IMR-90 (cell line): ENCODE data around the gene DPF3. TPM values are rescaled to one million over a fixed set of nuclear protein-coding genes. Genes with fewer than 3 reads are reported as not detected.

ENCODE experiments used
- ATAC-seq: fragments of 200-7000 bp; cut with Tn5 transposase; 2 replicates; pipeline ENCODE4 v1.9.1; 2020; ENCODE audit warnings: low read depth, mild to moderate bottlenecking, moderate library complexity
- BruUV-seq: library from RNA; stranded (reverse); fragments of 400-500 nt; replicated peaks from 2 replicates; lab custom pipeline; 2021; lab: Mats Ljungman, UMichigan
- CTCF ChIA-PET: fragments of 300-600 bp; formaldehyde crosslinking; extraction: SDS; loops from one replicate; lab custom pipeline; 2021; ENCODE audit warnings: antibody characterized with exemption; lab: Yijun Ruan, JAX
- POLR2A ChIA-PET: fragments of 300-600 bp; sonication (Branson Sonifier 250); formaldehyde crosslinking; loops from one replicate; lab custom pipeline; 2022; ENCODE audit warnings: antibody characterized with exemption; ENCODE audit not compliant: unreplicated experiment; lab: Charles Lee
- DNase-seq: peaks from one replicate; pipeline ENCODE4 v3.0.0; 2013
- H2AFZ ChIP-seq: replicated peaks from 2 replicates; pipeline ENCODE3; 2013; ENCODE audit warnings: low read length, mild to moderate bottlenecking; ENCODE audit not compliant: poor library complexity
- H2AK5ac ChIP-seq: 2 replicates; pipeline ENCODE4 v1.6.1; 2013; ENCODE audit warnings: low read depth, low read length, inconsistent platforms
- H2AK9ac ChIP-seq: replicated peaks from 2 replicates; pipeline ENCODE3; 2013; ENCODE audit warnings: mild to moderate bottlenecking, low read depth, low read length, moderate library complexity; ENCODE audit not compliant: poor library complexity
- H2BK120ac ChIP-seq: 2 replicates; pipeline ENCODE4 v1.6.1; 2013; ENCODE audit warnings: low read depth, low read length, inconsistent platforms
- H2BK15ac ChIP-seq: 3 replicates; pipeline ENCODE4 v1.6.1; 2013; ENCODE audit warnings: low read depth, low read length, inconsistent platforms
- H2BK20ac ChIP-seq: 2 replicates; pipeline ENCODE4 v1.6.1; 2013; ENCODE audit warnings: low read depth, mild to moderate bottlenecking, inconsistent platforms, low read length, moderate library complexity
- H2BK5ac ChIP-seq: 2 replicates; pipeline ENCODE4 v1.6.1; 2013; ENCODE audit warnings: mild to moderate bottlenecking, low read depth, low read length, inconsistent platforms; ENCODE audit not compliant: poor library complexity, severe bottlenecking
- H3K14ac ChIP-seq: replicated peaks from 2 replicates; pipeline ENCODE4 v1.6.1; 2013; ENCODE audit warnings: low read depth, low read length, inconsistent platforms
- H3K18ac ChIP-seq: 2 replicates; pipeline ENCODE4 v1.6.1; 2013; ENCODE audit warnings: low read depth, low read length, control low read depth
- H3K23ac ChIP-seq: 2 replicates; pipeline ENCODE4 v1.6.1; 2013; ENCODE audit warnings: low read depth, low read length, inconsistent platforms
- H3K27ac ChIP-seq: 2 replicates; pipeline ENCODE4 v1.5.1; 2013; ENCODE audit warnings: mild to moderate bottlenecking, control low read depth, low read length; ENCODE audit not compliant: insufficient read depth
- H3K27me3 ChIP-seq: 2 replicates; pipeline ENCODE4 v1.6.1; 2013; ENCODE audit warnings: low read length; ENCODE audit not compliant: control insufficient read depth, insufficient read depth
- H3K36me3 ChIP-seq: 2 replicates; pipeline ENCODE4 v1.6.1; 2013; ENCODE audit warnings: low read length, mixed read lengths; ENCODE audit not compliant: control insufficient read depth, insufficient read depth
- H3K4ac ChIP-seq: 2 replicates; pipeline ENCODE4 v1.6.1; 2013; ENCODE audit warnings: low read depth, low read length, inconsistent platforms
- H3K4me1 ChIP-seq: 2 replicates; pipeline ENCODE4 v1.6.1; 2013; ENCODE audit warnings: low read length, mixed read lengths; ENCODE audit not compliant: control insufficient read depth, insufficient read depth
- H3K4me2 ChIP-seq: 2 replicates; pipeline ENCODE4 v1.6.1; 2013; ENCODE audit warnings: low read depth, mild to moderate bottlenecking, control low read depth, low read length, moderate library complexity
- H3K4me3 ChIP-seq: 2 replicates; pipeline ENCODE4 v1.5.1; 2013; ENCODE audit warnings: low read depth, mild to moderate bottlenecking, control low read depth, low read length, moderate library complexity; ENCODE audit not compliant: insufficient read depth
- H3K56ac ChIP-seq: 2 replicates; pipeline ENCODE4 v1.6.1; 2013; ENCODE audit warnings: low read length, inconsistent platforms; ENCODE audit not compliant: insufficient read depth; ENCODE audit errors: extremely low read depth
- H3K79me1 ChIP-seq, 2 experiments: 2 replicates each; pipeline ENCODE4 v1.6.1; 2013; ENCODE audit warnings: low read length in 2 of 2, inconsistent platforms in 1 of 2, low read depth in 1 of 2
- H3K9ac ChIP-seq: 2 replicates; pipeline ENCODE4 v1.6.1; 2013; ENCODE audit warnings: low read depth, low read length, control low read depth
- H3K9me1 ChIP-seq: 2 replicates; pipeline ENCODE4 v1.6.1; 2013; ENCODE audit warnings: low read length, inconsistent platforms; ENCODE audit not compliant: insufficient read depth
- H3K9me3 ChIP-seq: 2 replicates; pipeline ENCODE4 v1.6.1; 2013; ENCODE audit warnings: low read length; ENCODE audit not compliant: control insufficient read depth, insufficient read depth
- H4K20me1 ChIP-seq: 2 replicates; pipeline ENCODE4 v1.6.1; 2013; ENCODE audit warnings: low read length, inconsistent platforms; ENCODE audit not compliant: insufficient read depth
- H4K5ac ChIP-seq: 2 replicates; pipeline ENCODE4 v1.6.1; 2013; ENCODE audit warnings: mild to moderate bottlenecking, low read depth, low read length, control low read depth
- H4K8ac ChIP-seq, 2 experiments: 2 replicates each; pipeline ENCODE4 v1.6.1; 2013; ENCODE audit warnings: low read depth in 2 of 2, low read length in 2 of 2, control low read depth in 1 of 2, inconsistent platforms in 1 of 2
- H4K91ac ChIP-seq: 2 replicates; pipeline ENCODE4 v1.6.1; 2013; ENCODE audit warnings: low read depth, low read length, inconsistent platforms; ENCODE audit not compliant: insufficient read depth
- ELK1 ChIP-seq: fragments of 150-350 bp; IDR thresholded peaks from 2 replicates; pipeline ENCODE4 v1.6.1; 2016; ENCODE audit warnings: low read depth, mild to moderate bottlenecking, low read length, moderate library complexity, borderline replicate concordance
- FOS ChIP-seq: fragments of 150-350 bp; IDR thresholded peaks from 2 replicates; pipeline ENCODE4 v1.6.1; 2016; ENCODE audit warnings: low read depth, low read length
- POLR2A ChIP-seq: IDR thresholded peaks from 2 replicates; pipeline ENCODE4 v1.6.1; 2012; ENCODE audit warnings: mild to moderate bottlenecking, low read depth, low read length
- RAD21 ChIP-seq: IDR thresholded peaks from 2 replicates; pipeline ENCODE4 v1.6.1; 2012; ENCODE audit warnings: low read length, improper control_type of control experiment
- USF2 ChIP-seq: fragments of 150-350 bp; IDR thresholded peaks from 2 replicates; pipeline ENCODE4 v1.6.1; 2017; ENCODE audit warnings: mild to moderate bottlenecking, antibody characterized with exemption, low read length, low read depth
- WGBS, 2 experiments: methylation state at CpG; one replicate each; pipeline versions ENCODE4 v1.1.5 to v1.1.7; 2013; ENCODE audit warnings: missing lambda C conversion rate in 2 of 2; ENCODE audit not compliant: insufficient read length in 1 of 2; ENCODE audit errors: extremely low coverage in 2 of 2; 5-methylcytosine and 5-hydroxymethylcytosine counted together
- dilution Hi-C: fragments of 300-500 bp; cut with HindIII; formaldehyde crosslinking; loops from one replicate; pipeline ENCODE4 v1.14.3; 2018; ENCODE audit warnings: low sequenced_read_pairs; ENCODE audit not compliant: unreplicated experiment
- in situ Hi-C: fragments of 300-500 bp; cut with MboI; formaldehyde crosslinking; loops from 3 replicates; pipeline ENCODE4 v1.14.3; 2019; ENCODE audit warnings: low sequenced_read_pairs, inconsistent platforms, mixed read lengths
- intact Hi-C: fragments of 100-400 bp; cut with micrococcal nuclease; formaldehyde crosslinking; loops from 2 replicates; pipeline ENCODE4 v1.10.0; 2022
- polyA plus RNA-seq, 3 experiments: library from polyadenylated mRNA; depleted of rRNA; stranded (reverse); fragments of >200 nt; gene quantifications; 2 replicates each; pipeline ENCODE4 v1.2.3, GENCODE V29; 2012; ENCODE audit warnings: low replicate concordance in 1 of 3
- total RNA-seq: library from RNA; depleted of rRNA; stranded (reverse); fragments of >200 nt; gene quantifications from 2 replicates; pipeline ENCODE4 v1.2.3, GENCODE V29; 2012

The DPF3 gene
- total and polyA plus RNA-seq, 2 of the 4 experiments (the other 2 are of a cell fraction): 30.5 to 32.8 TPM

GRCh38 chr14:72894623-72895378 lies 900 bp upstream of the DPF3 start:
- no peaks in the 10 kb centered on the region; the same call in 1 of the 2 replicates for H3K9me1 ChIP-seq
- no TSS peak for BruUV-seq
- H3K27me3 ChIP-seq: no peaks in the 10 kb centered on the region
- peaks cover 9% of the 10 kb centered on the region for H3K4me1 ChIP-seq
- no peaks in the 10 kb centered on the region for H3K9me3 ChIP-seq
- no peak overlapping the region for H2BK5ac ChIP-seq
- H2BK120ac ChIP-seq: peak overlapping the region; percentile 45; the same call in 1 of the 2 replicates
- POLR2A ChIA-PET: no interaction called here
- peak overlapping the region; percentile 21; the same call in 1 of the 2 replicates for H3K23ac ChIP-seq
- H3K79me1 ChIP-seq: peaks cover 11 to 24% of the 10 kb centered on the region in 2 experiments
- H3K14ac ChIP-seq: peak overlapping the region; percentile 39; the same call in 1 of the 2 replicates
- peak overlapping the region; percentile 64 for H2AFZ ChIP-seq
- H4K5ac ChIP-seq: 0 out of 2 replicates have a peak overlapping the region, but pooled peaks have one; percentile 13
- H3K4ac ChIP-seq: peak overlapping the region; percentile 42
- H3K4me3 ChIP-seq: peak overlapping the region; percentile 51
- no peak for DNase-seq
- peak overlapping the region; percentile 55 for H3K18ac ChIP-seq
- no peak for TF ChIP-seq RAD21
- no peak for TF ChIP-seq ELK1
- no peak for TF ChIP-seq POLR2A
- no peak for TF ChIP-seq FOS
- TF ChIP-seq USF2: no peak
- H2AK9ac ChIP-seq: no peak overlapping the region
- in situ Hi-C loops: no loop called here
- peaks cover 16% of the 10 kb centered on the region for H4K20me1 ChIP-seq
- 6% methylated on average over 6 of the region's 25 CpGs; no CpG with 5 or more reads in 1 of the 2 experiments for WGBS, 2 experiments
- intact Hi-C loops: loop anchor here (5.0 kb wide), 4 partner anchors 92 to 288 kb away; no protein-coding TSS in a partner anchor
- peak overlapping the region; percentile 67 for H3K9ac ChIP-seq
- H2BK20ac ChIP-seq: peak overlapping the region; percentile 12
- ATAC-seq: peak; percentile 31
- dilution Hi-C loops: no loop called here
- peak overlapping the region; percentile 9 for H3K27ac ChIP-seq
- H3K4me2 ChIP-seq: peak overlapping the region; percentile 94
- peak overlapping the region; percentile 2 to 6 for H4K8ac ChIP-seq
- H2BK15ac ChIP-seq: peak overlapping the region; percentile 6; the same call in 1 of the 3 replicates
- H3K36me3 ChIP-seq: no peaks in the 10 kb centered on the region
- H3K56ac ChIP-seq: peak overlapping the region; percentile 22
- CTCF ChIA-PET: interaction anchor here (0.6 to 2.0 kb wide), 6 partner anchors 9 to 381 kb away, joined by 3 to 11 read pairs (median 6); no protein-coding TSS in a partner anchor
- H2AK5ac ChIP-seq: 0 out of 2 replicates have a peak overlapping the region, but pooled peaks have one; percentile 5
- H4K91ac ChIP-seq: peak overlapping the region; percentile 1; the same call in 1 of the 2 replicates
